ENCODE results near the gene DYNLT5. TPM values are rescaled to one million over a fixed set of nuclear protein-coding genes. Genes with fewer than 3 reads are reported as not detected.
"Not testable (repeated sequence)": the region's sequence is repeated elsewhere in the genome, so short reads cannot be mapped to it uniquely, and the experiment has no call there.

DYNLT5 gene
- total RNA-seq, 1 experiment from 2014 or later = not detected

DNA sequence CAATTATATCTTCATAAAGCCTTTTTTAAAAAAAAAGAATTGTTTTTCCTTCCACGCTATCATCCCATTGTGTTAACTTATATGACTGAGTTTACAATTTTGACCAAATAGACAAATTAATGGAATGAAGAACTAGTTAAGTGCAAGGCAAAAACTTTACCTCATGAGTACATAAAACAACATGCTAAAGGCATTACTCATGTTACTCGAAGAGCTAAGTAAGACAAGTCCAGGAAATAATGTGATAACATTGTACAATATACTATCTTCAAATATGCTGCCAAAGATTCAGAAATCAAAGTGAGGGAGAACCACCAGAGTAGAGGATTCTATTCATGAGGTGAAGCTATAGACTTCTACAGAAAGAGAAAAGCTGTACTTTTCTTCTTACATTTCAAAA lies 24.2 kb upstream of the DYNLT5 start:
- no peaks in the 10 kb centered on the region for H3K9me3 ChIP-seq (ENCODE audit: control insufficient read depth, insufficient read depth, low read depth, low read length)
- H3K4me1 ChIP-seq (ENCODE audit: control insufficient read depth, insufficient read depth, low read length) = no peaks in the 10 kb centered on the region
- no peak for TF ChIP-seq TCF7L2 (IDR thresholded peaks at IDR 0.05; ENCODE audit: low read depth, low read length)
- TF ChIP-seq POLR2AphosphoS5 (IDR thresholded peaks at IDR 0.05; ENCODE audit: low read depth, low read length) = no peak
- TF ChIP-seq, protein P1, sequence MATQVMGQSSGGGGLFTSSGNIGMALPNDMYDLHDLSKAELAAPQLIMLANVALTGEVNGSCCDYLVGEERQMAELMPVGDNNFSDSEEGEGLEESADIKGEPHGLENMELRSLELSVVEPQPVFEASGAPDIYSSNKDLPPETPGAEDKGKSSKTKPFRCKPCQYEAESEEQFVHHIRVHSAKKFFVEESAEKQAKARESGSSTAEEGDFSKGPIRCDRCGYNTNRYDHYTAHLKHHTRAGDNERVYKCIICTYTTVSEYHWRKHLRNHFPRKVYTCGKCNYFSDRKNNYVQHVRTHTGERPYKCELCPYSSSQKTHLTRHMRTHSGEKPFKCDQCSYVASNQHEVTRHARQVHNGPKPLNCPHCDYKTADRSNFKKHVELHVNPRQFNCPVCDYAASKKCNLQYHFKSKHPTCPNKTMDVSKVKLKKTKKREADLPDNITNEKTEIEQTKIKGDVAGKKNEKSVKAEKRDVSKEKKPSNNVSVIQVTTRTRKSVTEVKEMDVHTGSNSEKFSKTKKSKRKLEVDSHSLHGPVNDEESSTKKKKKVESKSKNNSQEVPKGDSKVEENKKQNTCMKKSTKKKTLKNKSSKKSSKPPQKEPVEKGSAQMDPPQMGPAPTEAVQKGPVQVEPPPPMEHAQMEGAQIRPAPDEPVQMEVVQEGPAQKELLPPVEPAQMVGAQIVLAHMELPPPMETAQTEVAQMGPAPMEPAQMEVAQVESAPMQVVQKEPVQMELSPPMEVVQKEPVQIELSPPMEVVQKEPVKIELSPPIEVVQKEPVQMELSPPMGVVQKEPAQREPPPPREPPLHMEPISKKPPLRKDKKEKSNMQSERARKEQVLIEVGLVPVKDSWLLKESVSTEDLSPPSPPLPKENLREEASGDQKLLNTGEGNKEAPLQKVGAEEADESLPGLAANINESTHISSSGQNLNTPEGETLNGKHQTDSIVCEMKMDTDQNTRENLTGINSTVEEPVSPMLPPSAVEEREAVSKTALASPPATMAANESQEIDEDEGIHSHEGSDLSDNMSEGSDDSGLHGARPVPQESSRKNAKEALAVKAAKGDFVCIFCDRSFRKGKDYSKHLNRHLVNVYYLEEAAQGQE (IDR thresholded peaks at IDR 0.05; ENCODE audit: insufficient read depth in 1 of 2, low read depth in 2 of 2, low read length in 1 of 2) = no peak
- TF ChIP-seq SIN3A (IDR thresholded peaks at IDR 0.05; ENCODE audit: borderline replicate concordance, insufficient read depth, low read depth, low read length) = no peak
- TF ChIP-seq, protein P2, sequence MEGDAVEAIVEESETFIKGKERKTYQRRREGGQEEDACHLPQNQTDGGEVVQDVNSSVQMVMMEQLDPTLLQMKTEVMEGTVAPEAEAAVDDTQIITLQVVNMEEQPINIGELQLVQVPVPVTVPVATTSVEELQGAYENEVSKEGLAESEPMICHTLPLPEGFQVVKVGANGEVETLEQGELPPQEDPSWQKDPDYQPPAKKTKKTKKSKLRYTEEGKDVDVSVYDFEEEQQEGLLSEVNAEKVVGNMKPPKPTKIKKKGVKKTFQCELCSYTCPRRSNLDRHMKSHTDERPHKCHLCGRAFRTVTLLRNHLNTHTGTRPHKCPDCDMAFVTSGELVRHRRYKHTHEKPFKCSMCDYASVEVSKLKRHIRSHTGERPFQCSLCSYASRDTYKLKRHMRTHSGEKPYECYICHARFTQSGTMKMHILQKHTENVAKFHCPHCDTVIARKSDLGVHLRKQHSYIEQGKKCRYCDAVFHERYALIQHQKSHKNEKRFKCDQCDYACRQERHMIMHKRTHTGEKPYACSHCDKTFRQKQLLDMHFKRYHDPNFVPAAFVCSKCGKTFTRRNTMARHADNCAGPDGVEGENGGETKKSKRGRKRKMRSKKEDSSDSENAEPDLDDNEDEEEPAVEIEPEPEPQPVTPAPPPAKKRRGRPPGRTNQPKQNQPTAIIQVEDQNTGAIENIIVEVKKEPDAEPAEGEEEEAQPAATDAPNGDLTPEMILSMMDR (IDR thresholded peaks at IDR 0.05) = no peak
- in situ Hi-C loops (cut with HindIII; ENCODE audit: low pct_unique_long_range_greater_than_20kb, low sequenced_read_pairs) (no loop called here), intact Hi-C loops (cut with micrococcal nuclease; ENCODE audit: unreplicated experiment) (loop anchor here (5.0 to 10.0 kb wide), 2 partner anchors 273 to 476 kb away; no protein-coding TSS in a partner anchor)
- no peaks in the 10 kb centered on the region for H3K36me3 ChIP-seq (ENCODE audit: control insufficient read depth, insufficient read depth, low read length)
- H3K4me3 ChIP-seq (ENCODE audit: low read depth in 2 of 2, low read length in 2 of 2) = no peak overlapping the region
- no peak for ATAC-seq
- ChIA-PET CTCF (no interaction called here), POLR2A (no interaction called here)
- no peak overlapping the region for H3K27ac ChIP-seq (ENCODE audit: low read length)
- H3K27me3 ChIP-seq (ENCODE audit: control insufficient read depth, insufficient read depth, low read length) = no peaks in the 10 kb centered on the region
- no TSS peak for BruUV-seq (replicated peaks)
- DNase-seq (ENCODE audit: low read depth, low spot score) = no peak

DNA sequence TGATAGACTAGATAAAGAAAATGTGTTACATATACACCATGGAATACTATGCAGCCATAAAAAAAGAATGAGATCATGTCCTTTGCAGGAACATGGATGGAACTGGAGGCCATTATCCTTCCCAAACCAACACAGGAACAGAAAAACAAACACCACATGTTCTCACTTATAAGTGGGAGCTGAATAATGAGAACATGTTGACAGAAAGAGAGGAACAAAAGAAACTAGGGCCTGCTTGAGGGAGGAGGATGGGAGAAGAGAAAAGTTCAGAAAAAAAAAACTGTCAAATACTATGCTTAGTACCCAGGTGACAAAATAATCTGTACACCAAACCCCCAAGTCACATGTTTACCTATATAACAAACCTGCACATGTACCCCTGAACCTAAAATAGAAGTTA lies 23.5 kb upstream of the DYNLT5 start:
- intact Hi-C loops (cut with micrococcal nuclease; ENCODE audit: unreplicated experiment) = loop anchor here (5.0 to 10.0 kb wide), 2 partner anchors 274 to 476 kb away; no protein-coding TSS in a partner anchor
- in situ Hi-C loops (cut with HindIII; ENCODE audit: low pct_unique_long_range_greater_than_20kb, low sequenced_read_pairs); H3K4me3 ChIP-seq (ENCODE audit: low read depth in 2 of 2, low read length in 2 of 2); H3K27ac ChIP-seq (ENCODE audit: low read length); H3K4me1 ChIP-seq (ENCODE audit: control insufficient read depth, insufficient read depth, low read length); BruUV-seq (replicated peaks); H3K9me3 ChIP-seq (ENCODE audit: control insufficient read depth, insufficient read depth, low read depth, low read length); H3K27me3 ChIP-seq (ENCODE audit: control insufficient read depth, insufficient read depth, low read length); CTCF ChIA-PET; ATAC-seq; DNase-seq (ENCODE audit: low read depth, low spot score); H3K36me3 ChIP-seq (ENCODE audit: control insufficient read depth, insufficient read depth, low read length); POLR2A ChIA-PET: not testable (repeated sequence)

DNA sequence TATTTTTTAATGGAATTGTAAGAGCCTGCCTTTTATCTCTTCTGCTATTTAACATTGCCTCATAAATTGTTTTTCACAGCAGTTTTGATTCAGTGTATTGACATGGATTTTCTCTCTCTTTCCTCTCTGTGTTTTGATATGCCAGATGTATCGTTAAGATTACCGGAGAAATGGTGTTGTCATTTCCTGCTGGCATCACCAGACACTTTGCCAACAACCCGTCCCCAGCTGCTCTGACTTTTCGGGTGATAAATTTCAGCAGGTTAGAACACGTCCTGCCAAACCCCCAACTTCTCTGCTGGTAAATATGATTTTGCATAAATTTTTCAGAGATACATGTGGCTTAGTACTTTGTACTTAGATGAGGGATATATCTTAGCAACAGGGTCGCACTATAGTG lies 23.1 kb upstream of the DYNLT5 start:
- no TSS peak for BruUV-seq (replicated peaks)
- in situ Hi-C loops (cut with HindIII; ENCODE audit: low pct_unique_long_range_greater_than_20kb, low sequenced_read_pairs) (no loop called here), intact Hi-C loops (cut with micrococcal nuclease; ENCODE audit: unreplicated experiment) (loop anchor here (5.0 to 10.0 kb wide), 2 partner anchors 274 to 477 kb away; no protein-coding TSS in a partner anchor)
- Histone ChIP-seq H3K9me3 (ENCODE audit: control insufficient read depth, insufficient read depth, low read depth, low read length) (no peaks in the 10 kb centered on the region), H3K27ac (ENCODE audit: low read length) (no peak overlapping the region), H3K4me3 (ENCODE audit: low read depth in 2 of 2, low read length in 2 of 2) (no peak overlapping the region), H3K36me3 (ENCODE audit: control insufficient read depth, insufficient read depth, low read length) (no peaks in the 10 kb centered on the region), H3K4me1 (ENCODE audit: control insufficient read depth, insufficient read depth, low read length) (no peaks in the 10 kb centered on the region; the same call in 1 of the 2 replicates), H3K27me3 (ENCODE audit: control insufficient read depth, insufficient read depth, low read length) (no peaks in the 10 kb centered on the region)
- ChIA-PET CTCF (no interaction called here), POLR2A (no interaction called here)
- no peak for DNase-seq (ENCODE audit: low read depth, low spot score)
- no peak for ATAC-seq
- TF ChIP-seq TCF7L2 (IDR thresholded peaks at IDR 0.05; ENCODE audit: low read depth, low read length) = no peak
- TF ChIP-seq POLR2AphosphoS5 (IDR thresholded peaks at IDR 0.05; ENCODE audit: low read depth, low read length) = no peak
- TF ChIP-seq, protein P2 (IDR thresholded peaks at IDR 0.05) = no peak
- TF ChIP-seq, protein P1 (IDR thresholded peaks at IDR 0.05; ENCODE audit: insufficient read depth in 1 of 2, low read depth in 2 of 2, low read length in 1 of 2) = no peak
- TF ChIP-seq SIN3A (IDR thresholded peaks at IDR 0.05; ENCODE audit: borderline replicate concordance, insufficient read depth, low read depth, low read length) = no peak

Data from Panc1 (cell line).